ENCODE results near the gene GALNT7.
A peak's percentile ranks its signal among the peaks of the same experiment; 100 is the strongest.

Gene GALNT7

GRCh38 chr4:173281406-173282255 lies 113.0 kb downstream of the GALNT7 start:
- peaks cover 3% of the 10 kb centered on the region for H3K79me1 ChIP-seq (ENCODE audit: low read depth, low read length)
- no CpG with 5 or more reads among the region's 14 CpGs for WGBS, 2 donors (ENCODE audit: extremely low coverage in 2 of 2, insufficient read length in 2 of 2, insufficient replicate concordance in 1 of 2)
- H3K14ac ChIP-seq (ENCODE audit: low read length): no peak overlapping the region
- H3K36me3 ChIP-seq (replicated peaks in 1 of 2; ENCODE audit: control insufficient read depth in 2 of 2, insufficient read depth in 2 of 2, low read length in 2 of 2): no peaks in the 10 kb centered on the region
- no peak overlapping the region for H3K4ac ChIP-seq (ENCODE audit: low read length)
- peak overlapping the region; percentile 67 for H3K18ac ChIP-seq (ENCODE audit: low read length)
- H2AFZ ChIP-seq (ENCODE audit: low read length): no peak overlapping the region
- no peak overlapping the region for H3K9ac ChIP-seq (ENCODE audit: low read depth, low read length, poor library complexity)
- H4K8ac ChIP-seq (ENCODE audit: low read depth, low read length): no peak overlapping the region
- H2AK5ac ChIP-seq (ENCODE audit: low read depth, low read length): no peak overlapping the region
- H2BK12ac ChIP-seq (ENCODE audit: low read length): no peak overlapping the region
- DNase-seq (ENCODE audit: low spot score): no peak
- H2BK120ac ChIP-seq (ENCODE audit: low read depth, low read length): peak overlapping the region; percentile 61
- no peak overlapping the region for H4K91ac ChIP-seq (ENCODE audit: low read depth, low read length, poor library complexity)
- H3K4me1 ChIP-seq (ENCODE audit: control insufficient read depth in 2 of 2, insufficient read depth in 1 of 2, low read depth in 1 of 2, low read length in 2 of 2): peaks cover 0 to 5% of the 10 kb centered on the region in 2 donors
- no peak overlapping the region for H3K23ac ChIP-seq (ENCODE audit: low read depth, low read length, poor library complexity)
- H3K4me2 ChIP-seq (ENCODE audit: insufficient read depth, low read length, poor library complexity, severe bottlenecking): no peak overlapping the region
- H3K27ac ChIP-seq (replicated peaks; ENCODE audit: low read length): peak overlapping the region; percentile 14
- H3K9me3 ChIP-seq (replicated peaks in 1 of 2; ENCODE audit: control insufficient read depth in 2 of 2, insufficient read depth in 1 of 2, low read depth in 1 of 2, low read length in 2 of 2): peaks cover 5 to 51% of the 10 kb centered on the region in 2 donors
- H2BK15ac ChIP-seq (ENCODE audit: low read length): no peak overlapping the region
- no peaks in the 10 kb centered on the region for H3K27me3 ChIP-seq (ENCODE audit: control insufficient read depth in 3 of 3, insufficient read depth in 3 of 3, low read depth in 1 of 3, low read length in 3 of 3)
- peak overlapping the region; percentile 43 for H2BK5ac ChIP-seq (ENCODE audit: low read length)
- no peak overlapping the region for H3K4me3 ChIP-seq (ENCODE audit: low read length in 2 of 2)

GRCh38 chr4:173282256-173282562 lies 113.6 kb downstream of the GALNT7 start:
- Histone ChIP-seq H3K4me1 (ENCODE audit: control insufficient read depth in 2 of 2, insufficient read depth in 1 of 2, low read depth in 1 of 2, low read length in 2 of 2) (peaks cover 0 to 5% of the 10 kb centered on the region in 2 donors), H3K4ac (ENCODE audit: low read length) (no peak overlapping the region), H3K4me2 (ENCODE audit: insufficient read depth, low read length, poor library complexity, severe bottlenecking) (no peak overlapping the region), H3K9me3 (replicated peaks in 1 of 2; ENCODE audit: control insufficient read depth in 2 of 2, insufficient read depth in 1 of 2, low read depth in 1 of 2, low read length in 2 of 2) (peaks cover 5 to 57% of the 10 kb centered on the region in 2 donors), H4K8ac (ENCODE audit: low read depth, low read length) (no peak overlapping the region), H3K4me3 (ENCODE audit: low read length in 2 of 2) (no peak overlapping the region), H3K14ac (ENCODE audit: low read length) (no peak overlapping the region), H2BK120ac (ENCODE audit: low read depth, low read length) (no peak overlapping the region), H3K36me3 (replicated peaks in 1 of 2; ENCODE audit: control insufficient read depth in 2 of 2, insufficient read depth in 2 of 2, low read length in 2 of 2) (no peaks in the 10 kb centered on the region), H3K18ac (ENCODE audit: low read length) (no peak overlapping the region), H2AFZ (ENCODE audit: low read length) (no peak overlapping the region), H3K23ac (ENCODE audit: low read depth, low read length, poor library complexity) (no peak overlapping the region), H2BK5ac (ENCODE audit: low read length) (no peak overlapping the region), H3K27ac (replicated peaks; ENCODE audit: low read length) (no peak overlapping the region), H2AK5ac (ENCODE audit: low read depth, low read length) (no peak overlapping the region), H4K91ac (ENCODE audit: low read depth, low read length, poor library complexity) (no peak overlapping the region), H3K9ac (ENCODE audit: low read depth, low read length, poor library complexity) (no peak overlapping the region), H2BK15ac (ENCODE audit: low read length) (no peak overlapping the region), H3K27me3 (ENCODE audit: control insufficient read depth in 3 of 3, insufficient read depth in 3 of 3, low read depth in 1 of 3, low read length in 3 of 3) (no peaks in the 10 kb centered on the region), H2BK12ac (ENCODE audit: low read length) (no peak overlapping the region), H3K79me1 (ENCODE audit: low read depth, low read length) (peaks cover 3% of the 10 kb centered on the region)
- WGBS, 2 donors (ENCODE audit: extremely low coverage in 2 of 2, insufficient read length in 2 of 2, insufficient replicate concordance in 1 of 2): no CpG with 5 or more reads among the region's 4 CpGs
- no peak for DNase-seq (ENCODE audit: low spot score)

GRCh38 chr4:173282626-173283025 lies 114.0 kb downstream of the GALNT7 start:
- no peaks in the 10 kb centered on the region for H3K27me3 ChIP-seq (ENCODE audit: control insufficient read depth in 3 of 3, insufficient read depth in 3 of 3, low read depth in 1 of 3, low read length in 3 of 3)
- H2AK5ac ChIP-seq (ENCODE audit: low read depth, low read length): no peak overlapping the region
- H3K9me3 ChIP-seq (replicated peaks in 1 of 2; ENCODE audit: control insufficient read depth in 2 of 2, insufficient read depth in 1 of 2, low read depth in 1 of 2, low read length in 2 of 2): peaks cover 9 to 61% of the 10 kb centered on the region in 2 donors
- WGBS, 2 donors (ENCODE audit: extremely low coverage in 2 of 2, insufficient read length in 2 of 2, insufficient replicate concordance in 1 of 2): no CpG with 5 or more reads among the region's 3 CpGs
- no peak overlapping the region for H4K91ac ChIP-seq (ENCODE audit: low read depth, low read length, poor library complexity)
- H2AFZ ChIP-seq (ENCODE audit: low read length): no peak overlapping the region
- H3K14ac ChIP-seq (ENCODE audit: low read length): no peak overlapping the region
- H2BK12ac ChIP-seq (ENCODE audit: low read length): no peak overlapping the region
- peaks cover 0 to 5% of the 10 kb centered on the region in 2 donors for H3K4me1 ChIP-seq (ENCODE audit: control insufficient read depth in 2 of 2, insufficient read depth in 1 of 2, low read depth in 1 of 2, low read length in 2 of 2)
- H2BK15ac ChIP-seq (ENCODE audit: low read length): no peak overlapping the region
- no peak overlapping the region for H3K4me2 ChIP-seq (ENCODE audit: insufficient read depth, low read length, poor library complexity, severe bottlenecking)
- no peak overlapping the region for H3K9ac ChIP-seq (ENCODE audit: low read depth, low read length, poor library complexity)
- no peak overlapping the region for H3K27ac ChIP-seq (replicated peaks; ENCODE audit: low read length)
- H3K23ac ChIP-seq (ENCODE audit: low read depth, low read length, poor library complexity): no peak overlapping the region
- H3K18ac ChIP-seq (ENCODE audit: low read length): no peak overlapping the region
- H4K8ac ChIP-seq (ENCODE audit: low read depth, low read length): no peak overlapping the region
- H3K4ac ChIP-seq (ENCODE audit: low read length): no peak overlapping the region
- H3K4me3 ChIP-seq (ENCODE audit: low read length in 2 of 2): no peak overlapping the region
- no peak for DNase-seq (ENCODE audit: low spot score)
- no peak overlapping the region for H2BK120ac ChIP-seq (ENCODE audit: low read depth, low read length)
- H3K79me1 ChIP-seq (ENCODE audit: low read depth, low read length): peaks cover 3% of the 10 kb centered on the region
- no peaks in the 10 kb centered on the region for H3K36me3 ChIP-seq (replicated peaks in 1 of 2; ENCODE audit: control insufficient read depth in 2 of 2, insufficient read depth in 2 of 2, low read length in 2 of 2)
- H2BK5ac ChIP-seq (ENCODE audit: low read length): no peak overlapping the region

- no peaks in the 10 kb centered on the region for H3K36me3 ChIP-seq (replicated peaks in 1 of 2; ENCODE audit: control insufficient read depth in 2 of 2, insufficient read depth in 2 of 2, low read length in 2 of 2)
- no peak for DNase-seq (ENCODE audit: low spot score)
- H3K9me3 ChIP-seq (replicated peaks in 1 of 2; ENCODE audit: control insufficient read depth in 2 of 2, insufficient read depth in 1 of 2, low read depth in 1 of 2, low read length in 2 of 2): peaks cover 10 to 64% of the 10 kb centered on the region in 2 donors
- H3K4ac ChIP-seq (ENCODE audit: low read length): no peak overlapping the region
- no peak overlapping the region for H3K4me2 ChIP-seq (ENCODE audit: insufficient read depth, low read length, poor library complexity, severe bottlenecking)
- H2BK120ac ChIP-seq (ENCODE audit: low read depth, low read length): no peak overlapping the region
- no peak overlapping the region for H3K4me3 ChIP-seq (ENCODE audit: low read length in 2 of 2)
- no peak overlapping the region for H4K91ac ChIP-seq (ENCODE audit: low read depth, low read length, poor library complexity)
- no peak overlapping the region for H3K14ac ChIP-seq (ENCODE audit: low read length)
- peaks cover 0 to 5% of the 10 kb centered on the region in 2 donors for H3K4me1 ChIP-seq (ENCODE audit: control insufficient read depth in 2 of 2, insufficient read depth in 1 of 2, low read depth in 1 of 2, low read length in 2 of 2)
- no peak overlapping the region for H2AK5ac ChIP-seq (ENCODE audit: low read depth, low read length)
- no peak overlapping the region for H3K18ac ChIP-seq (ENCODE audit: low read length)
- H2BK15ac ChIP-seq (ENCODE audit: low read length): no peak overlapping the region
- no peak overlapping the region for H3K23ac ChIP-seq (ENCODE audit: low read depth, low read length, poor library complexity)
- no peak overlapping the region for H2BK12ac ChIP-seq (ENCODE audit: low read length)
- no peak overlapping the region for H4K8ac ChIP-seq (ENCODE audit: low read depth, low read length)
- H3K9ac ChIP-seq (ENCODE audit: low read depth, low read length, poor library complexity): no peak overlapping the region
- H3K27ac ChIP-seq (replicated peaks; ENCODE audit: low read length): no peak overlapping the region
- no peaks in the 10 kb centered on the region for H3K27me3 ChIP-seq (ENCODE audit: control insufficient read depth in 3 of 3, insufficient read depth in 3 of 3, low read depth in 1 of 3, low read length in 3 of 3)
- H2AFZ ChIP-seq (ENCODE audit: low read length): no peak overlapping the region
- peaks cover 3% of the 10 kb centered on the region for H3K79me1 ChIP-seq (ENCODE audit: low read depth, low read length)
- H2BK5ac ChIP-seq (ENCODE audit: low read length): no peak overlapping the region
Observed at GRCh38 chr4:173284463-173284862, 115.9 kb downstream of the GALNT7 start.

All from neuronal stem cell (in vitro differentiated cells).